AG08395 (cell line): Measurements from ENCODE around the gene OMP.
"Not testable (repeated sequence)": the region's sequence is repeated elsewhere in the genome, so short reads cannot be mapped to it uniquely, and the experiment has no call there.

Experiments used
- DNase-seq: peaks from one replicate; pipeline ENCODE4 v3.0.0; 2012; ENCODE audit warnings: mixed read lengths, low spot score

The OMP gene

DNA sequence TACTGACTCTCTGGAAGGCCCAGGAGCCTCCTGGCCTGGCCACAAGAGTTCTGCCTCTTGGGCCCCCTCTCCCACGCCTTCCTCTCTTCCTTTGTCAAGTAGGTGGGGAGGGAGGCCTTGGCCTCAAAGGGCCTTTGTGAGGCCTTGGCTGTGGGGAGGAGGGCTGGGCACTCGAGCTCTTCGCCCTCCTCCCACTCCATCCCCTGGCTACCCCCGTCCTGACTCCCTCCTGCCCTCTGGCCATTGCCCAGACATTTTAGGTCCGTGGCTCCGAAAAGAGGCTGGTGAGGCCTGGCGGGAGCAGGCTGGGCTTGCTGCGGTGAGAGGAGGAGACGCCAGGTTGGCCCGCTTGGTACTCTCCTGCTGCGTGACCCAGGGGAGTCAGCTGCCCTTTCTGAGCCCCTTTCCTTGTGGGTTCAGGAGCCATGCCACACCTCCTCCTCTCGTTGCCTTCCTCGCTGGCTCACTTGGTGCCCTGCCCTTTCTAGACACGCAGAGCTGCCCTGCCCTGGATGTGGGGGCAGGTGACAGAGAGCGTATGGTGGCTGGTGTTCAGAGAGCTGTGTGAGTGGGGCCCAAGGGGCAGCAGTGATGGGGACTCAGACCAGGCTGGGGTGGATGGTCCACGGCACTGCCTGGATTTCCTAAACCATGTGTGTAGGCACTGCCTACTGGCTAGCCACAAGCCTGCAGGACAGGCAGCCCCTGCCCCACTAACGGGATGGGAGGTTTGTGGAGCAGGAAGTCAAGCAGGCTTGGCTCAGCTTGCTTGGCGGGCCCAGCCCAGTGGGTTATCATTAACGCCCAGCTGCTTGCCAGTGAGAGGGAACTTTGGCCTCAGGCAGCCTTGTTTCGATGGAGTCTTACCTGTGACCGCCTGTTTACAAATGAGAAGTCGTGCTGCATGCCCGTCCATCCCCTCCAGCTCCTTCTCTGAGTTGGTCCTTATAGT lies 15.8 kb upstream of the OMP start:
- DNase-seq = no peak

DNA sequence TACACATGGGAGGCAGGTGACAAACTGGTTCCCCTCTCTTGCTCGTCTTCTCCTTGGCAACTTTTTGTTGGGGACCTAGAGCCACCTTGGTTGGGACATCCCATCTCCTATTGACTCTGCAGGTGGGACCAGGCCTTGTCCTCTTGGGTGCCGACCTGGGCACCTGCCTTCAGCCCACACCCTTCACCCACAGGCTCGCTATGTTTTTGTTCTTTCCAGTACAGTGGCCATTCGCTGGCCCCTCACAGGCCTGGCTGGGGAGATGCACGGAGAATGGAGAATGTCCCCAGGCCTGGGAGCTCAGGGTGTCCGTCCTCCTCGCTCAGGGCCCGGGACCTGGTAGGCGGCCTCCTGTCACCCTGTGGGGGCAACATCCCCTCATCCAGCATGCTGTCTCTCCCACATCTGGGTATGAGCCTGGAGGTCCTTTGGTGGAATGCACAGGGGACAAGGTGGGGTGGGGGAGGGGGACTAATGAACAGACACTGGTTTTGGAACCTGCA lies 14.9 kb upstream of the OMP start:
- no peak for DNase-seq

DNA sequence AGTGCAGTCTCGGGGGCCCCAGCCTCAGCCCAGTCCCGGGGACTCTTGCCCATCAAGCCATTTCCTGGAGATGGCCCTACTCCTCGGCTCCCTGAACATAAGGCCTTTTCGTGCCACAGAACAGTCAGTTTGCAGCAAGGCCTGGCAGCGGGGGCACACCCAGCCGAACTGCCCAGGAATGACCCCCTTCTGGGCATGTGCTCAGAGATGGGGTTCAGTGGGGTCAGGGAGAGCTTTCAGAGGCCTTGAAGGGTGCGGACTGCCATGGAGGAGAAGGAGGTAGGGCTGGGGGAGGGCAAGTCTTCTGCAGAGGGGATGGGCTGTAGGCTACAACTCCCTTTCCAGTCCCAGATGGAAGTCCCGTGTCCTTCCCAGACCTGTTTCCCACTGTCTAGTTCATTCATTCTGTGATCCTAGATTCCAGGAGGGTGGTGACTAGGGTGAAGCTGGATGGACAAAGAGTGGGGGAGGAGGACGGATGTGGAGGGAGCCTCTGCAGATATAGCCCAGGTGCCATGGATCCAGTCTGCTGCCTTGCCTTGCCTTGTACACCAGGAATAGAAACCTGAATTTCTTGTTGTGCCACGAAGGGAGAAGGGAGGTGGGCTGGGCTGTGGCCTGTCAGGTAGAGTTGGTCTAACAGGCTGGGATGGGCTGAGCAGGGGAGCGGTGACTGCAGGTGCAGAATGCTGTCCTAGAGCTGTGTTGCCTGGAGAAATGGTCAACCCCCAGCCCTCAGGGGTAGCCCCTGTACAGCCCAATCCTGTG lies 14.2 kb upstream of the OMP start:
- no peak for DNase-seq

DNA sequence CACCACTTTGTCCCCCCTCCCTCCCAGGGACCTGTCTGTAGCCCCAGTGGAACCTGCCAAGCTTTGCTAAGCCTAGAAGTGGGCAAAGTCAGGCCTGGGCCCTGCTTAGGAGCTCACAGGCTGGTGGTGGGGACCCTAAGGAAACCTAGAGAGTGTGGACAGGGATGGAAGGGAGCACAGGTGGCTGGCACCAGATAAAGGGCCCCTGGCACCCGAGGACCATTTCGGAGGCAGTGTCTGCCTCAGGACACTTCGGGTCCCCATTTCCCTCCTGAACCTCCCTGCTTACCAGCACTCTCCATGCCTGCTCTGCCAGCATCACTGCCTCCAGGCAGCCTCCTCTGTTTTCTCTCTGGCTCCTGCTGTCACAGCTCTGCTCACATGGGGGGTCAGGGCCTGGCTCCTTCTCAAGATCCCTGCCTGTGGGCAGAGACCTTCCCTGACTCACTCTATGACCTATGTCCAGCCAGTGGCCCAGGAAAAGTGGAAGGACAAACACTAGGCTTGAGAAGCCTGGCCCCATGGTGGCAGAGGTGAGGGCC lies 13.6 kb upstream of the OMP start:
- DNase-seq = no peak

DNA sequence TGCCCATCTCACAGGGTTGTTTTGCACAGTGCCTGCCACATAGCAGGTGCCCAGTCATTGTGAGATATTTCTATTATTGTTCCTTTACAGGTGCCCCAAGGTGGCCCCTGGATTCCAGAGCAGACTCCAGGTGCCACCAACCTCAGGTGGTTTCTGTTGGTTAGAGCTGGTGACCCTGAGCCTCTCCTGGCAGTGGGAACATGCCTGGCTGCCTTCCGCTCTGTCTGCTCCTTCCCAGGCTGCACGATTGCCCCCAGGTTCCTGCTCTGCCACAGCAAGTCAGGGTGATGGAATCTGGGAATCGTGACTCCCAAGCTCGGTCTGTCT lies 12.6 kb upstream of the OMP start:
- DNase-seq = no peak

DNA sequence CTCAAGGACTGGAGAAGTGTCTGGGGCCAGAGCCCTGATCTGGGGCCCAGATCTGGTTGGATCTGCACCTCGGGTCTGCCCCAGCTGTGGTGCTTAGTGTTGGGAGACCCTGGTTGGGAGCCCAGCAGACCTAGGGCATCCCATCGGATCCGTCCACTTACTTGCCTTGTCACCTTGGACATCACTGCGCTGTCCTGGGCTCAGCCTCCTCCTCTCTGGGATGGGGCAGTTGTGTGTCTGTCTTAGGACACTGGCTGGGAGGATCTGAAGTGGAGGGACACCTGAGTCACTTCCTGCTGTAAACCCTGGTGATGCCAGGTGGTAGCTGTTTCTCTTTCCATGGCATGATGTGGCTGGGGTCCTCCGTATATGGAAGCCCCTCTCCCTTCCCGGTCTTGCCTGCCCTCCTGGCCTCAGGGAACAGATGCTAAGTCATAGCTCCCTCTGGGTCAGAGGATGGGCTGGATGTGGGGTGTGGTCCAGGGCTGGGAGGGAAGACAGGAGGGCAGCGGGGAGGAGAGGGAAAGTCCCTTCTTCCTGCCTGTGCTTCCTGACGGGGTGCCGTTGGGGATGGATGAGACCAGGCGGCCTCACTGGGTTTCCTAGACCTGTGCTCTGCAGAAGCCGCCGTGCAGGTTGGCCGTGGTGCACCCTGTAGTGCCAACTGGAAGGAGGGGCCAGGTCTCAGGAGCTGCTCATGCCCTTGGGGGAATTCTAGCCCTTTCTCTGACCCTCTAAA lies 12.1 kb upstream of the OMP start:
- DNase-seq = no peak

DNA sequence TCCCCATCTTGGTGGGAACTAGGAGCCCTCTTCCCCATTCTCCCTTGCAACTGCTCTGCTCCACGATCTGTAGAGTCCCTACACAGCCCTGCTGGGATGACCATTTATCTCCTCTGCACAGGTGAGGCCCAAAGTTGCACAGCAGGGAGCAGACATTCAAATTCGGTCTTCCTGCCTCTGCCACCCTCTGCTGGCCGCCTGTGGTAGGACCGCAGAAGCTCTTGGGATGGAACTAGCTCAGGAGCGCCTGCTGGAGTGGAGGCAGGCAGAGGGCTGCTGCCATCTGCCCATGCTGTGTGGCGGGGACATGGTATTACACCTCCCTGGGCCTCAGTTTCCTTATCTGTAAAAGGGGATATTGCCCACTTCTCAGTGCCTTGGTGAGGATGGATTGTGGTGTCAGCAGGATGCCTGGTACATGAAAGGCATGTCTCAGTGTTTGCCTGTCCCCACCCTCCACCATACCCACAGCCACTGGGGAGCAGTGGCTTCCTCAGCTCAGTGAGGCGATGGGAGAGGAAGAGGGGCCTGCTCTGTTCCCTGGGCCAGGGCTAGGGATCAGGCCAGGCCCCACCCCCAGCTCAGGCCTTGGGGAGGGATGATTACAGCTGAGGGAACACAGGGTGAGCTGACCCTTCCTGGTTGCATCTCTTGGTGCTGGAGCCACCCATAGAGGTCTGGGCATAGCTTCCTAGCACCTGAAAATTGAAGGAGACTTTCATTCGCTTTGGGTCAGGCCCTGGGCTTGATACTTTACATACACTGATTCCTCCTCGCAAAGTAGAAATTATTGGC lies 11.3 kb upstream of the OMP start:
- peak; percentile 90 for DNase-seq

DNA sequence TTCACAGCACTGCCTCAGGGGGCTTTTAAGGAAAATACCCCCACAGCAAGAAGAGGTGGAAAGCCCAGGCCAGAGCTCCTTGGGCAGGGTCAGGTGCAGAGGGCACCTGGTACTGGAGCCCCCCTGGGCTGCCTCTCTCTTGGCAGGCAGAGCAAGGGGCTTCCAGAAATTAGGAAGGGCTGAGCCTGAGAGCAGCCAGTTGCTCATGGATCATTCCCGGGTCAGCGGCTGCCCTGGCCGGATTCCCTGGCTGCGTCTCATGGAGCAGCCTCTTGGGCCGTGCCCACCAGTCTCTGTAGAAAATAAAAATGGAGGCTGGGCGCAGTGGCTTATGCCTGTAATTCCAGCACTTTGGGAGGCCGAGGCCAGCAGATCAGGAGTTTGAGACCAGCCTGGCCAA lies 10.3 kb upstream of the OMP start:
- DNase-seq = no peak

DNA sequence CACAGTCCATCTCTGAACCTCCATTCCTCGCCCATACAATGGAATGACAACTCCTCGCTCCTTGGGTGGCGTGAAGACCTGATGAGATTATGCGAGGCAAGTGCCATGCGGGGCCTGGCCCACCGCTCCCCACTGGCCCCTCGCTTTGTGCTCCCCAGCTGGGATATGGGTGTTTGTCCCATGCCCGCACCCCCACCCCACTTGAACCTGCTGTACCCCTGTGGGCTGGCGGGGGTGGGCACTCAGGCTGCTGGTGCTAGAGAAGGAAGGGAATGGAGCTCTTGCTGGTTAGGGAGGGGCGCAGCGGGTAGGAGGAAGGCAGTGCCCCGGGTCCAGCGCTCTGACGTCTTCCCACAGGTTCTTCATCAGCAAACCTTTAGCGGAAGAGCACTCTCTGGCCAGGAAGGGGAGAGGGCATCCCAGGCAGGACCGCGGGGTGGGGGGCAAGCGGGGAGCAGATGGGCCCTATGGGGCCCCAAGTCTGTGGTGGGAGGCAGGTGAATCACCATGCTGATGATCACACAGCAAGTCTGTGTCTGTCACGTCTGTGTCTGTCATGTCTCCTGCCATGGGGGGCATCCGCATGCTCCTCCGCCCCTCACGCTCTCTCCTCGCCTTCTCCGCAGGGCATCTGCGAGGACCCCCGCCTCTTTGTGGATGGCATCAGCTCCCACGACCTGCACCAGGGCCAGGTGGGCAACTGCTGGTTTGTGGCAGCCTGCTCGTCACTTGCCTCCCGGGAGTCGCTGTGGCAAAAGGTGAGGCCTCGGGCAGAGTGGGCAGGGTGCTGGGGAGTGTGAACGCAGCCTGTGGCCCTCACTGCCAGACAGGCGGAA lies 9.4 kb upstream of the OMP start:
- DNase-seq = no peak

DNA sequence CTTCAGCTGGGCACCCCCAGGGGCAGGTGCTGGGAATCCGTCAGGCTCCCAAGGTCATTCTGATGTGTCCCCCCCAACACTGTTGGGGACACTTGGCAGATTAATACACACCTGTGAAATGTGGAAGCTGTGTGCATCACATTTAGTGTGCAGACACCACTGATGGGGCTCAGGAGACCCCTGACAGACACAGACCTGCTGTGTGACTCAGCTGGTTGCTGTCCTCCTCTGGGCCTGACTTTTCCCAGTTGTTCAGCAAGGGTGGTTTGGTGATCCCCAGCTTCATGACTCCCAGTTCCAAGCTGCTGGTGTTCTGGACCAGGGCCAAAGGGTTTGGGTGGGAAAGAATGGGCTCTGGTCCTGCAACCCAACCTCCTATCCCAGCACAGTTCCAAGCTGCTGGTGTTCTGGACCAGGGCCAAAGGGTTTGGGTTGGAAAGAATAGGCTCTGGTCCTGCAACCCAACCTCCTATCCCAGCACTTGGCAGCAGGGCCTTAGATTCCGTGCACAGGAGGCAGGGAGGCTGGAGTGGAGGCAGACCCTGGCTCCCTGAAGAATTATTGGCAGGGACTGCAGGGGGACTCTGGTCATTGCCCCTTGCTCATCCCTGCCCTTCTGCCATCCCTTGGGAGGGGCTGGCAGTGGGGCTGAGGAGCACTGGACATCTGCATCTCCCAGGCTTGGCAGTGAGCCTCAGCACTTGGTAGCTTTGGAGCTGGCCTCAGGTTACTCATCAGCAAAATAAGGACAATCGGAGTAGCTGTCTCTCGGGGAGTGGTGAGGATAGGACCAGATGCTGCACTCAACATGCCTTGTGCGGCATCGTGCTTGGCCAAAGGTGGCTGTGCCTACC lies 8.4 kb upstream of the OMP start:
- DNase-seq = no peak

DNA sequence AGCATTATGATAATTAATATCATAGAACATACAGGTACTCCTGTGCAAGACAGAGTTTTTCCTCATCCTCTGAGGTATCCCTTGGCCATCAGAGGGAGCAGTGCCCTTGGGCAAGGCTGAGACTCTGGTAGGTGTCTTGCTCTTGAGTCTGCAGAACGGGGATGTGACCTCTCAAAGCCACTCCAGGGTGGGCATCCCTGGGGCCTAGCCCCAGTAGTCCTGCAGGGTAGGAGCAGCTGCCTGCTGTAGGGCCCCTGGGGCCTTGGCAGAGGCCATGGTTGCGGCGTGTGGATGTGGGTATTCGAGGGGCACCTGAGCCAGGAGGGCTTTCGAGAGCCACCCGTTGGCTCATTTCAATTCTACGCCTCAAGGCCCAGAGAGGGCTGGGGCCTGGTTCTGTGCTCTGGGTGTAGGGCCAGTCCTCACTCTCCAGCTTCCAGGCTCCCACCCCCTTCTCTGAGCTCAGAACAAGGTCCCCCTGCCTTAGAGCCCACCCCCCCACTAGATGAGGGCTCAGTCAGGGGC lies 7.7 kb upstream of the OMP start:
- no peak for DNase-seq

DNA sequence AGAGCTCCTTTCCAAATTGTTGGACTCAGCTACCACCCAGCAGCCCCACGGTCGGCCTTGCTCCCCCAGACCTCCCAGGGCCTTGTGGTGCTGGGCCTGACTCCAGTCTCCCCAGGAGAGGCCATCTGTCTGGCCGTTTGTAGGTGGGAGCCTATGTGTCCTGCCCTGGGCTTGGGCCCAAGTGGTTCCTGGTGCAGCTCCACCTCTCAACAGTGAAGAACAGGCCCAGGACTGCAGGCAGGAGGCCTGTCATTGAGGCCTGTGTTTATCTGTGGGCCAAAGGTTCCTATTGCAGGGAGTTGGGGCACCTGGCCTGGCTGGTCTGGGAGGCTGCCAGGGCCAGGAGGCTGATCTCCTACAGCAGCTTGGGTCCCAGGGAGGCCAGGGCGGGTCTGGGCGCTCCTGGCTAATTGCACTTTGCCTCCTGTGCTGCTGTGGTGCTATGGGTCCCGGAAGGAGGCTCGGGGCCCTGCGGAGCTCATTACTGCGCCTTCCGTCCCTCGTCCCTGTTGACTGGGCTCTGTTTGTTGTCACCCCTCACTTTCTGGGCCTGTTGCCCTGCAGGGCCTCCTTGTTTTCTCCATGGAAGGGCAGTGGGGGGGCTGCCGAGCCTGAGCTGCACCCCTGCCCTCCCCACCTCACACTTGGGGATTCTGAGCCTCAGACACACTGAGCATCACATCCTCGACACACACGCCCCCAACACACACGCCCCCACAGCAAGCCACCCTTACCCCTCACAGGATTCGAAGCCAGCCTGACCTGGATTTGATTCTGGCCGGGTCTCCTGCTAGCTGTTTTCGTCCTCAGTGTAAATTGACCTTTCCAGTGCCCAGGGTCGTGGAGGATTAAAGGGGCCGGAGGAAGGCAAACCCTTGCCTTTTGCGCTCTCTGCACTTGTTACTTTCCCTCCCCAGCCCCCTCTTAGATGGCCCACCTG lies 6.8 kb upstream of the OMP start:
- DNase-seq = no peak

DNA sequence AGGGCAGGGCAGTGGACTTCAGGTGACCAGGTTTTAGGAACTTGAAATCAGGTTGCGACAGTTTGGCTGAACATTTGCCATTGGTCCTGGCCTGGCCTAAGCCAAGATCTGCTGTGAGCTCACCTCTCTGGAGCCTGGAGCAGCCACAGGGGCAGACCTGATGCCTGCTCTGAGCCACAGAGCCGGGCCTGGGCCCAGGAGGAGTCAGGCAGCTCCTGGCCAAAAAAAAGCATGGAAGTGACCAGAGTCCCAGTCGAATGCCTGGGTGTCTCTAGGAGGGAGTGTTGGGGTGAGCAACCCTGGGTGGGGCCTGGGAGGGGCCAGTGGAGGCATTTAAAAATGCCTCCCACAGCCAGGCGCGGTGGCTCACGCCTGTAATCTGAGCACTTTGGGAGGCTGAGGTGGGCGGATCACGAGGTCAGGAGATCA lies 6.0 kb upstream of the OMP start:
- DNase-seq = no peak

DNA sequence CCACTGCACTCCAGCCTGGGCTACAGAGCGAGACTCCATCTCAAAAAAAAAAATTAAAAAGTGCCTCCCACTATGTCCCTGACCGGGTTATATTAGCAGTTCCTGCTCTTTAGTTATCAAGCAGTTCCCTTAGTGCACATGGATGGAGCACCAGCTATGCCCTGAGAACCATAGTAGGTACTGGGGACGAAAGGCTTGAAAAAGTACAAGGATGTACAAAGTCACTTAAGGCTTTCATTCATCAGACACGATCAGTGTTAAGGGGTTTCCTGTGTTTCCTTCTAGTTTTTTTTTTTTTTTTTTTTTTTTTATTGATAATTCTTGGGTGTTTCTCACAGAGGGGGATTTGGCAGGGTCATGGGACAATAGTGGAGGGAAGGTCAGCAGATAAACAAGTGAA lies 5.5 kb upstream of the OMP start:
- DNase-seq = not testable (repeated sequence)

DNA sequence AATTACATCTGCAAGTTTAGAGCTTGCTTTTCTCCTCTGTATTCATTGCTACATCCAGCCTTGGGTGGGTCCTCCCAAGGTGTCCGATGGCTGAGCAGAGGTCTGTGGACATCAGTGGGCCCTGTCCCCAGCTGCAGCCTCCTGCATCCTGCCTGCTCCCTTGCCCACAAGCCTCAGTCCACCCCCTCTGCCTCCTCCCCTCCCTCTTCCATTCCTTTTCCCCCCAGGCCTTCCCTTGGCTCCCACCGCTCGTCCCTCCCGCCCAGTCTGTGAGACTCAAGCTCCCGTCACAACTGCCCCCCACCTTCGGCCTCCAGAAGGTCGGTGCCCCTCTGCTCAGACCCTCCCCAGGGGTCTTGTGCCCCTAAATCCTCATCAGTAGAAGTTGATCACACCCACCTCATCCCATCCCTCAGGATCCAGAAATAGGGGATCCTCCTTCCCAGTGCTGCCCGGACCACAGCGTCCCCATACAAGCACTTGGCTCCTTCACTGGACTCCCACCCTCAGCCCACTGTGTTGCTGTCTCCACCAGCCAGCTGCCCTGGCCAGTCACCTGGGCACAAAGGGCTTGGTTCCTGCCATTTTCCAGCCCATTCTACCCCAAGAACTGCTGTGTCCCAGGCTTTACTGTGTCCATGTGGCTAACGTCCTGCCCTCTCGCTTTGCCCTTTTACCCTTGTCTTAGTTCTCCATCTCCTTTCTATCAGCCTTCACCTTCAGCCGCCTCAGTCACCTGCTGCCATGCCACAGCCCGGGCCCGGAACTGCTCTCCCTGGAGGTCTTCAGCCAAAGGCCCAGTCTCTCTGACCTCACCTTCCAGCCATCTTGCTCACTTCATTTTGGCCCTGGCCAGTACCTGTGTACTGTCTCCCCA lies 2.2 kb upstream of the OMP start:
- DNase-seq = no peak

DNA sequence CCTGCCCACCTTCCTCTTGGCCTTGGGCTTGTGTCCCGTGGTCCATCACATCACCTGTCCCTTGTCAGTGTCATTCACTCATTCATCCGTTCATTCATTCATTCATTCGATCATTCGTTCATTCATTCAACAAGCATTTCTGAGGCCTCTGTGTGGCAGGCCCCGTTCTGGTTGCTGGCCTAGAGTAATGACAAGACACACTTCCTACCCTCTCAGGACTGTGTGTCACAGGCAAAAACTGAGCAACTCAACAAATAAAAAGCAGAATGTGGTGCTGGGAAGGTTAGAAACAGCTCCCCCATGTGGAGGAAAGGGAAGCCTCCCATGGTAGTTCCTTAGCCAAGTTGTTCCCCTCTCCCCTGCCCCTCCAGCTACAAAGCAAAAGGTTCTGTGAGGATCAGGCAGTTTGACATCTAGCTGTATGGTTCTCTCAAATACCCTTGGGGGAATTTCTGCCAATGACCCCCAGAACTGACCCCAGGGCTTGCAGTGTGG lies 1.6 kb upstream of the OMP start:
- DNase-seq = peak; percentile 53

DNA sequence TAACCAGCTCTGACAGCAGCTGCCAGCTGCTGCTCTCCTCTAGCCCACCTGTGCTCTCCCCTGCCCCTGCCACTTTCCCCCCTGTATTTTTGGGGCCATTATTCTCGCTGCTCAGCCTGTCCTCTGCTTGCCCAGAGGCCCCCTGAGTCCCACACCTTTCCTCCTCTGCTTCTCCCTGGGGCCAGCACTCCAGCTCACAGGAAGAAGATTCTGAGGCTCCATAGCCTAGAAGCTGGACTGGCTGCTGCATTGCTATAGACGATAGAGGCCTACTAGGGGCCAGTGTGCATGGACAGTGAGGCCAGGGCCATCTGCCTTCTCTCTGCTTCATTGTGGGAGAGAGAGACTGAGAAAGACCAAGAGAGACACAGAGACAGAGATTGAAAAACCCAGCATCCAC lies 679 bp downstream of the OMP start:
- DNase-seq = no peak
